HEK293 (cell line): ENCODE data around the gene L3MBTL4.

Experiments
- CTCF ChIA-PET: fragments of 350-600 bp; formaldehyde crosslinking; extraction: SDS; loops from one replicate; lab custom pipeline; 2021; ENCODE audit warnings: antibody characterized with exemption; lab: Yijun Ruan, JAX
- POLR2A ChIA-PET: fragments of 300-600 bp; formaldehyde crosslinking; extraction: SDS; loops from one replicate; lab custom pipeline; 2020; ENCODE audit warnings: antibody characterized with exemption, inconsistent platforms; lab: Yijun Ruan, JAX
- H3K27ac ChIP-seq: fragments of 200-500 bp; sonication (Bioruptor generic); 2 replicates; pipeline ENCODE4 v1.5.1; 2014; ENCODE audit warnings: low read depth, low read length, control low read depth, inconsistent platforms; ENCODE audit errors: extremely low read depth
- H3K36me3 ChIP-seq, 2 experiments: fragments of 200-500 bp in 1 of 2; sonication (Bioruptor generic) in 1 of 2; 1 replicate in 1 of 2; 2 replicates in 1 of 2; pipeline ENCODE4 v1.5.1; 2014 to 2017; ENCODE audit warnings: inconsistent platforms in 2 of 2, low read length in 2 of 2; ENCODE audit not compliant: control insufficient read depth in 2 of 2, insufficient read depth in 1 of 2
- H3K4me1 ChIP-seq: fragments of 200-500 bp; sonication (Bioruptor generic); 2 replicates; pipeline ENCODE4 v1.5.1; 2014; ENCODE audit warnings: mild to moderate bottlenecking, low read length, inconsistent platforms; ENCODE audit not compliant: control insufficient read depth, insufficient read depth
- H3K4me3 ChIP-seq: 2 replicates; pipeline ENCODE4 v1.5.1; 2011; ENCODE audit warnings: low read depth, mild to moderate bottlenecking, control low read depth, low read length, moderate library complexity
- H3K9me3 ChIP-seq: fragments of 200-500 bp; sonication (Bioruptor generic); 2 replicates; pipeline ENCODE4 v1.5.1; 2014; ENCODE audit warnings: low read depth, low read length, inconsistent platforms; ENCODE audit not compliant: control insufficient read depth, insufficient read depth
- BCL11A ChIP-seq: fragments of 450-650 bp; formaldehyde crosslinking; IDR thresholded peaks from 2 replicates; pipeline ENCODE4 v1.5.1; 2016; ENCODE audit warnings: low read depth, missing biosample characterization, missing genetic modification characterization
- KLF16 ChIP-seq: fragments of 450-650 bp; formaldehyde crosslinking; IDR thresholded peaks from 2 replicates; pipeline ENCODE4 v1.5.1; 2017; ENCODE audit warnings: missing biosample characterization, missing genetic modification characterization
- KLF8 ChIP-seq: fragments of 450-650 bp; formaldehyde crosslinking; IDR thresholded peaks from 2 replicates; pipeline ENCODE4 v1.5.1; 2016; ENCODE audit warnings: missing biosample characterization, missing genetic modification characterization
- TSHZ1 ChIP-seq: fragments of 450-650 bp; formaldehyde crosslinking; IDR thresholded peaks from 2 replicates; pipeline ENCODE4 v1.5.1; 2016; ENCODE audit warnings: missing biosample characterization, missing genetic modification characterization, borderline replicate concordance
- ZIC2 ChIP-seq: fragments of 450-650 bp; formaldehyde crosslinking; IDR thresholded peaks from 2 replicates; pipeline ENCODE4 v1.5.1; 2016; ENCODE audit warnings: missing biosample characterization, missing genetic modification characterization
- ZNF133 ChIP-seq: fragments of 450-650 bp; formaldehyde crosslinking; IDR thresholded peaks from 2 replicates; pipeline ENCODE4 v1.5.1; 2016; ENCODE audit warnings: missing biosample characterization, missing genetic modification characterization
- ZNF16 ChIP-seq: fragments of 450-650 bp; formaldehyde crosslinking; IDR thresholded peaks from 2 replicates; pipeline ENCODE4 v1.5.1; 2016; ENCODE audit warnings: low read depth, missing biosample characterization, missing genetic modification characterization
- ZNF202 ChIP-seq: fragments of 450-650 bp; formaldehyde crosslinking; IDR thresholded peaks from 2 replicates; pipeline ENCODE4 v1.5.1; 2016; ENCODE audit warnings: missing biosample characterization, missing genetic modification characterization, borderline replicate concordance
- ZNF521 ChIP-seq: fragments of 450-650 bp; formaldehyde crosslinking; IDR thresholded peaks from 2 replicates; pipeline ENCODE4 v1.5.1; 2017; ENCODE audit warnings: missing biosample characterization, mild to moderate bottlenecking, missing genetic modification characterization
- ZNF600 ChIP-seq: fragments of 450-650 bp; formaldehyde crosslinking; IDR thresholded peaks from 2 replicates; pipeline ENCODE4 v1.5.1; 2016; ENCODE audit warnings: missing biosample characterization, missing genetic modification characterization
- ZNF610 ChIP-seq: fragments of 450-650 bp; formaldehyde crosslinking; IDR thresholded peaks from 2 replicates; pipeline ENCODE4 v1.5.1; 2016; ENCODE audit warnings: missing biosample characterization, missing genetic modification characterization, borderline replicate concordance
- ZNF670 ChIP-seq: fragments of 450-650 bp; formaldehyde crosslinking; IDR thresholded peaks from 2 replicates; pipeline ENCODE4 v1.5.1; 2016; ENCODE audit warnings: missing biosample characterization, missing genetic modification characterization, low read depth
- ZNF837 ChIP-seq: fragments of 450-650 bp; formaldehyde crosslinking; IDR thresholded peaks from 2 replicates; pipeline ENCODE4 v1.5.1; 2016; ENCODE audit warnings: missing biosample characterization, missing genetic modification characterization
- TF ChIP-seq, protein P1 (sequence below): fragments of 450-650 bp; formaldehyde crosslinking; IDR thresholded peaks from 2 replicates; pipeline ENCODE4 v1.5.1; 2016; ENCODE audit warnings: missing biosample characterization, missing genetic modification characterization, low read depth
- TF ChIP-seq, protein P2 (sequence below): fragments of 450-650 bp; formaldehyde crosslinking; IDR thresholded peaks from 2 replicates; pipeline ENCODE4 v1.5.1; 2016; ENCODE audit warnings: missing biosample characterization, missing genetic modification characterization

L3MBTL4 gene

GRCh38 chr18:6115710-6116109, 299.0 kb downstream of the L3MBTL4 start:
- Histone ChIP-seq H3K4me3 (no peak overlapping the region), H3K27ac (no peak overlapping the region), H3K9me3 (no peaks in the 10 kb centered on the region), H3K36me3 (no peaks in the 10 kb centered on the region), H3K4me1 (0 out of 2 replicates have a peak, but pooled peaks cover 3% of the 10 kb centered on the region)
- POLR2A ChIA-PET: no interaction called here
- TF ChIP-seq ZNF133 (tag by site-specific recombination): no peak
- no peak for TF ChIP-seq KLF8 (tag by site-specific recombination)
- no peak for TF ChIP-seq BCL11A
- no peak for TF ChIP-seq ZNF202 (tag by site-specific recombination)
- no peak for TF ChIP-seq TSHZ1
- CTCF ChIA-PET: no interaction called here

DNA sequence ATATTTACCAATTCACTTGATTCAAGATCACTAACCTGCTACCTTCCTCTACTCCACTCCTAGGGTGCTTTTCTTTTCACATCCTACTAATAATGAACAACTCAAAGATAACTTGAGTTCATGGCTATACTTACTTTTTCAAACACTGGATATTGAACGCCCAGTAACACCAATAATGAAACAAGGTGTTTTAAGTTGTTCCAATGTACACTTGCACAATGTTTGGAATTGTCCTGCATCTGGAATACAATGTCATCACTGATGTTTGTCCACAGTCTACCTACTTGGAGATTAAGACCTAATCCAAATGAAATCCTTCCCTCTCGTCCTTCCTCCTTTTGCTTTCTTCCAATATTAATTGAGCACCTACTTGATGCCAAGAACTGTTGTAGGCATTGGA, 301.1 kb downstream of the L3MBTL4 start:
- CTCF ChIA-PET: interaction anchor here (1.3 kb wide), 1 partner anchor 408 kb away, joined by 3 read pairs; no protein-coding TSS in a partner anchor

GRCh38 chr18:6111726-6112125, 303.0 kb downstream of the L3MBTL4 start:
- no peaks in the 10 kb centered on the region for H3K36me3 ChIP-seq
- H3K9me3 ChIP-seq: no peaks in the 10 kb centered on the region
- H3K27ac ChIP-seq: no peak overlapping the region
- POLR2A ChIA-PET: no interaction called here
- no peak overlapping the region for H3K4me3 ChIP-seq
- TF ChIP-seq KLF16: no peak
- TF ChIP-seq, all 188 proteins: peak for 0
- CTCF ChIA-PET: no interaction called here
- no peaks in the 10 kb centered on the region for H3K4me1 ChIP-seq

More for the DNA sequence above, 301.1 kb downstream of the L3MBTL4 start:
- POLR2A ChIA-PET: no interaction called here
- TF ChIP-seq ZNF521: no peak
- TF ChIP-seq, protein P1, sequence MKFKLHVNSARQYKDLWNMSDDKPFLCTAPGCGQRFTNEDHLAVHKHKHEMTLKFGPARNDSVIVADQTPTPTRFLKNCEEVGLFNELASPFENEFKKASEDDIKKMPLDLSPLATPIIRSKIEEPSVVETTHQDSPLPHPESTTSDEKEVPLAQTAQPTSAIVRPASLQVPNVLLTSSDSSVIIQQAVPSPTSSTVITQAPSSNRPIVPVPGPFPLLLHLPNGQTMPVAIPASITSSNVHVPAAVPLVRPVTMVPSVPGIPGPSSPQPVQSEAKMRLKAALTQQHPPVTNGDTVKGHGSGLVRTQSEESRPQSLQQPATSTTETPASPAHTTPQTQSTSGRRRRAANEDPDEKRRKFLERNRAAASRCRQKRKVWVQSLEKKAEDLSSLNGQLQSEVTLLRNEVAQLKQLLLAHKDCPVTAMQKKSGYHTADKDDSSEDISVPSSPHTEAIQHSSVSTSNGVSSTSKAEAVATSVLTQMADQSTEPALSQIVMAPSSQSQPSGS (tag by site-specific recombination): no peak
- no peak for TF ChIP-seq ZNF837 (tag by site-specific recombination)
- TF ChIP-seq ZIC2 (tag by site-specific recombination): no peak
- no peak for TF ChIP-seq ZNF600 (tag by site-specific recombination)
- TF ChIP-seq, protein P2, sequence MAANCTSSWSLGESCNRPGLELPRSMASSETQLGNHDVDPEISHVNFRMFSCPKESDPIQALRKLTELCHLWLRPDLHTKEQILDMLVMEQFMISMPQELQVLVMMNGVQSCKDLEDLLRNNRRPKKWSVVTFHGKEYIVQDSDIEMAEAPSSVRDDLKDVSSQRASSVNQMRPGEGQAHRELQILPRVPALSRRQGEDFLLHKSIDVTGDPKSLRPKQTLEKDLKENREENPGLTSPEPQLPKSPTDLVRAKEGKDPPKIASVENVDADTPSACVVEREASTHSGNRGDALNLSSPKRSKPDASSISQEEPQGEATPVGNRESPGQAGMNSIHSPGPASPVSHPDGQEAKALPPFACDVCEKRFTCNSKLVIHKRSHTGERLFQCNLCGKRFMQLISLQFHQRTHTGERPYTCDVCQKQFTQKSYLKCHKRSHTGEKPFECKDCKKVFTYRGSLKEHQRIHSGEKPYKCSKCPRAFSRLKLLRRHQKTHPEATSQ (tag by site-specific recombination): no peak
- no peak for TF ChIP-seq ZNF670 (tag by site-specific recombination)
- TF ChIP-seq ZNF16 (tag by site-specific recombination): no peak
- no peak for TF ChIP-seq ZNF610 (tag by site-specific recombination)
- H3K9me3 ChIP-seq: no peaks in the 10 kb centered on the region
- H3K4me1 ChIP-seq: no peaks in the 10 kb centered on the region
- H3K27ac ChIP-seq: no peak overlapping the region
- no peak overlapping the region for H3K4me3 ChIP-seq
- H3K36me3 ChIP-seq: no peaks in the 10 kb centered on the region
